ENCODE data around the gene ATCAY. TPM values are rescaled to one million over a fixed set of nuclear protein-coding genes. Genes with fewer than 3 reads are reported as not detected.
"Not testable (repeated sequence)": the region's sequence is repeated elsewhere in the genome, so short reads cannot be mapped to it uniquely, and the experiment has no call there.

ATCAY gene
- total RNA-seq, 1 experiment from 2014 or later = 0.06 TPM

GRCh38 chr19:3945838-3946237 lies 65.4 kb downstream of the ATCAY start:
- DNase-seq (ENCODE audit: low read depth) = peak; percentile 61

GRCh38 chr19:3947316-3947933 lies 66.9 kb downstream of the ATCAY start:
- DNase-seq (ENCODE audit: low read depth) = not testable (repeated sequence)

- DNase-seq (ENCODE audit: low read depth) = no peak
These were observed 68.8 kb downstream of the ATCAY start for GRCh38 chr19:3949294-3949693.

DNA sequence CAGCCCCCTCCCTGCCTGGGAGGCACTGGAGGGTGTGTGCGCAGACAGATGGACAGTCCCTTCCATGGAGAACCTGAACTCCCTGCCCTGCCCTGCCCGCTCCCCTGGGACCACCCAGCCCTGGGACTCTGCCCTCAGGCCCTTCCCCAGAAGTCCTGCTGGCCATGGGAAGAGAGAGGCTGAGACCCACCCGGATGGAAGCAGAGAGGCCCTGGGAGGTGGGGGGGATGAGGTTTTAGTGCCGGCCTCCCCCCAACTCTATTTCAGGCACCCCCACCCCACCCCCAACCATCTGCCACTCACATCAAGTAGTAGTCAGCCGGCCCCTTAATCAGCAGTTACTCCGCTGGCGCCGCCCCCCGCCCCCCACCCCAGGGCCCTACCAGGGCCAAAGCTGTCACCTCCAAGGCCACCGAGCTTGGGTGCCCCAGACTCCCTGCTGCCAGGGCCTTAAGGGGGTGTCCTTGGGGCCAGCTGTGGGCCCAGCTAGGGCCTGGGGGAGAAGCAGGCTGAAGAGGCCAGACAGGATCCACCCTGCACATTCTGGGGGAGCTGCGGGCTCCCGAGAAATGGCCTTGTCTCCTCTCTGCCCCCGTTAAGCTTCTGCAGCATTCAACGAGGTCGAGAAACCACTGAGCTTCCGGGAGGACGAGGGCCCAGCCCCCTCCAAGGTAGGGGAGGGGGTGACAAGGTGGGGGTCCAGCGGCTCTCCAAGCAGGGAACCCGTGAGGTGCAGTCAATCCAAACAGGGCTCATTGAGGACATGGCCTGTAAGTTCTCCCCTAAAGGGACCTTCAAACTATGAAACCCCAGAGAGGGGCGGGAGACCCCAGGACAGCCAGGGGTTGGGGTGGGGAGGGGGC lies 69.7 kb downstream of the ATCAY start:
- DNase-seq (ENCODE audit: low read depth) = no peak

DNA sequence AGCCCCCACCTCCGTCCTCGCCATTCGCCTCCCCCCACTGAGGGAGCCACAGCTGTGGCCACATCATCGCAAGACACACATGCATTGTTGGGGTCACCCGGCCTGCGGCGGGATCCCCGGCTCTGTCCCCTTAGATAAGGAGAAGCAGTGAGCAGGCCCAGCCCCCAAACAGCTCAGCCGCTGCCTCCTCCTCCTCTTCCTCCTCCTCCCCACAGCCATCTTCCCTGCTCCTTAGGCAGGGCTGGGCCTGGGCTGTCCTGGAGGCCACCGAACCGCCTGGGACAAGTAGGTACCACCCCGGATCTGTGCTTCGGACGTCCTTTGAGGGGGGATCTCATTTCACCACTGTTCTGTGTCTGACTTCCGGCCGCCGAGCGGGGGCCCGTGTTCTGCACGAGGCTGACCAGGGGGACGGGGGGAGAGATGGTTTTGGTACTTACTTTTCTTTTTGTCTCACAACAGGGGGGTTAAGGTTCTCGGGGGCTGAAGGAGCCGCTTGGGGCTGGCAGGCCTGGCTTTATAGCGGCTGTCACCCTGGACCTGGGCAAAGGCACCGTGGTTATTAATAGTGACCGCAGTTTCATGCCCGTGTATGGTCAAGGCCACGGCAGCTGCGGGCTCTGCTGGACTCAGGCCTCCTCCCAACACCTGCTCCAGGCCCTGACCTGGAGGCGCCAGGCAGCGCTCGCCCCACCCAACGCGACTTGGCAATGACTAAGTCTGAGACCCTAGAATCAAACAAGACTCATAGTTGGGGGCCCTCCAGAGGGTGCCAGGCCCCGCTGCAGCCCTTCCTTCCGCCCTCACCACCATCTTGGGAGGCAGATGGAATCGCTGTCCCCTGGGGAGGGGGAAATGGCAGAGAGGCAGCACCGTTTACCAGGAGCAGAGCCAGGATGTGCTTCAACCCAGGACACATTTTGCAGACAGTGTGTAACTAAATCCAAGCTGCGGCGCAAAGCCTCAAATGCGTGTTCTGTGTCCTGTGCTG lies 70.7 kb downstream of the ATCAY start:
- peak; percentile 80 for DNase-seq (ENCODE audit: low read depth)

GRCh38 chr19:3952755-3953276 lies 72.3 kb downstream of the ATCAY start:
- not testable (repeated sequence) for DNase-seq (ENCODE audit: low read depth)

DNA sequence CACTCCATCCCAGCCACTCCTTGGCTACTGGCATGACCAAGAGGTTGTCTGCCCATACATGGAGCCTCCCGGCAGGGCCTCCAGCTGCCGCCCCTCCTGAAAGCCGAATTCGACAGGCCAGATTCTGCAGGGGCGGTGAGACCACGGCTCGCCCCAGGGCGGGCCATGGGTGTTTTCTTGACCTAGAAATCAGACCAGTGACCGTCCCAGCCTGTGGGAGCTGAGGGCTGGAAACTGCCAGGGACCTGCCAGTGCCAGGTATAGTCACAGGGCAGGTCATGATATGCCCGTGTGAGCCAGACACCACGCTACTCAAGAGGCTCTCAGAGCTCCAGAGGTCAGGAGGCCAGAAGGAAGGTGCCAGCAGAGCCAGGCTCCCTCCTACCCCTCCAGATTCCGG lies 73.6 kb downstream of the ATCAY start:
- no peak for DNase-seq (ENCODE audit: low read depth)

- DNase-seq (ENCODE audit: low read depth) = not testable (repeated sequence)
These were observed 74.8 kb downstream of the ATCAY start for GRCh38 chr19:3955276-3955675.

GRCh38 chr19:3955688-3956087 lies 75.2 kb downstream of the ATCAY start:
- DNase-seq (ENCODE audit: low read depth) = no peak

DNA sequence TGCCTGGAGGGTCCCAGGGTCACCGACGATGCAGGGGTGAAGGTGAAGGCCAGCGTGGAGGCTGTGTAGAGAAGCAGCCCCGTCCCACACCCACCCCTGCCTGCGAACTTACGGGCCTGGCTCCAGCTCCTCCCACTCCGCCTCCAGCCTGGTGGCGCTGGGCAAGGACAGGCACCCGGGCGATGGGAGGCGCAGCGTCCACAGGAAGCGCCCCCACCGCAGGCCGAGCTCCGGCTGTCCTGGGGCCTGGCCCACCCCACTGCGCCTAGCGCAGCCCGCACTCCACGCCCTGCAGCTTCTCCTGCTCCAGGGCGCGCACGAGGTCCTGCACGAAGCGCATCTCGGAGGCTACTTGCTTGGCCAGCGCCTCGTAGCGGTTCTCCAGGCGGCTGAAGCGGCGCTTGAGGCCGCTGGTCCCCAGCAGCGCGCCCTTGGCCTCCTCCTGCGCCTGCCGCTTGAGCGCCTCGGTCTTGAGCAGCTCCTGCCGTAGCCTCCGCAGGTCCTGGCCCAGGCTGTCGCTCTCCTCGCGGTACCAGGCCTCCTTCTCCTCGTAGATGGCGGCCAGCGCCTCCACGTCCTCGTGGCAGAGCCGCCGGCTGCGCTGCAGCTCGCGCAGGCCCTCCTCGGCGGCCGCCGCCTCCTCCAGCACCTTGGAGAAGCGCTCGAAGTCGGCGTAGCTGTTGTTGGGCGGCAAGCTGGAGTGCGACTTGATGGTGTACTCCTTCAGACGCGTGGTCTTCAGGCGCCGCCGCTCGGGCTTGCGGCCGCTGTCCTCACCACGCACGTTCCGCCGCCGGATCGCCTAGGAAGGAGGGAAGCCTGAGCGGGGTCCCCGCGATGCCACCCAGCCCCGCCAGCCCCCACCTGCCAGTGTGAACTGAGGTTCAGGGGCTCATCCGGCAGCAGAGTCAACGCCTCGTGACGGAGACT lies 78.6 kb downstream of the ATCAY start:
- no peak for DNase-seq (ENCODE audit: low read depth)

- no peak for DNase-seq (ENCODE audit: low read depth)
These were observed 79.3 kb downstream of the ATCAY start for GRCh38 chr19:3959766-3960131.

DNA sequence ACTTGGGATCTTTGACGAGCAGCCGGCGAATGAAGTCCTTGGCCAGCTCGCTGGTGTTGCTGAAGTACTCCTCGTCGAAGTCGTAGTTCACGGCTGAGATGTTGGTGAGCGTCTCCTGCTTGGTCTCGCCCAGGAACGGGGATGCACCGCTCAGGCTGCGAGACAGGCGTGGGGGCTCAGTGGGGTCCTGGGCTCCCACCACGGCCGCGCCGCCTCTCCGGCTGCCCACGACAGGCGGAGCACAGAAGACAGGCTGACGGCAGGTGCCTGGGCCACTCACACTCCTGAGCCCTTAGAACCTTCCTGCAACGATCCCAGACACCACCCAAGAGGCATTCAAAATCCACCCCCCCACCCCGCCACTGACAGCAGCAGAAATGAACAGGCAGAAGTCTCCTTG lies 80.5 kb downstream of the ATCAY start:
- no peak for DNase-seq (ENCODE audit: low read depth)

DNA sequence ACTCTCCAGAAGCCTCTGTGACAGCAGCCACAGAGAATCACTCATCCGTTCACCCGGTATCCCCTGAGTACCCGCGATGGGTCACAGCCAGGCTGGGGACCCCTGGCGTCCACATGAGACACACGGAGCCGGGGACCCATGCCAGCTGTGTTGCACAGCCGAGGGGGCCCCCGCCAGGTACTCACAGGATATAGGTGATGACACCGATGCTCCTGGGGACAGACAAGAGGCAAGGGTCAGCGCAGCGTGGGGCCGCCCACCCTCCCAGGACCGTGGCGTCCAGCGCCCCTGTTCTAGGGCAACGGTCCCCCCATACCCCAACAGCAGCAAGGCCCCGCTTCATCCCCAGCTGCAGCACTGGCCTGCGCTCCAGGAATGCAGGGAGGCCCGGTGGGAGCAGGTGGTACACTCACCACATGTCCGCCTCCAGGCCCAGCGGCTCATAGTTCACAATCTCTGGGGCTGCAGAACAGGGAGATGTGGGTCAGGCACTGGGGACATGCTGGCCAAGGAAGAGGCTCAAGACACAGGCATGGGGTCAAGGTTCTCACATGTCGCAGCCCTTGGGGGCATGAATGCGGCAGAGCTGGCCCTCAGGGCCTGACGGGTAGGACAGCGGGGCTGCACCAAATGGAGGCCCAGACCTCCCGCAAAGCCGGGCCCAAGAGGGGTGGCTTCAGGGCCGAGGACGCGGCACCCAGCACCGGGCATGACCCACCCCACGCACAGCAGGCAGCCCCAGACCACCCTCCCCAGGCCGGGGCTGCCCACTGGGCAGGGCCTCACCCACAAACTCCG lies 83.2 kb downstream of the ATCAY start:
- DNase-seq (ENCODE audit: low read depth) = no peak

DNA sequence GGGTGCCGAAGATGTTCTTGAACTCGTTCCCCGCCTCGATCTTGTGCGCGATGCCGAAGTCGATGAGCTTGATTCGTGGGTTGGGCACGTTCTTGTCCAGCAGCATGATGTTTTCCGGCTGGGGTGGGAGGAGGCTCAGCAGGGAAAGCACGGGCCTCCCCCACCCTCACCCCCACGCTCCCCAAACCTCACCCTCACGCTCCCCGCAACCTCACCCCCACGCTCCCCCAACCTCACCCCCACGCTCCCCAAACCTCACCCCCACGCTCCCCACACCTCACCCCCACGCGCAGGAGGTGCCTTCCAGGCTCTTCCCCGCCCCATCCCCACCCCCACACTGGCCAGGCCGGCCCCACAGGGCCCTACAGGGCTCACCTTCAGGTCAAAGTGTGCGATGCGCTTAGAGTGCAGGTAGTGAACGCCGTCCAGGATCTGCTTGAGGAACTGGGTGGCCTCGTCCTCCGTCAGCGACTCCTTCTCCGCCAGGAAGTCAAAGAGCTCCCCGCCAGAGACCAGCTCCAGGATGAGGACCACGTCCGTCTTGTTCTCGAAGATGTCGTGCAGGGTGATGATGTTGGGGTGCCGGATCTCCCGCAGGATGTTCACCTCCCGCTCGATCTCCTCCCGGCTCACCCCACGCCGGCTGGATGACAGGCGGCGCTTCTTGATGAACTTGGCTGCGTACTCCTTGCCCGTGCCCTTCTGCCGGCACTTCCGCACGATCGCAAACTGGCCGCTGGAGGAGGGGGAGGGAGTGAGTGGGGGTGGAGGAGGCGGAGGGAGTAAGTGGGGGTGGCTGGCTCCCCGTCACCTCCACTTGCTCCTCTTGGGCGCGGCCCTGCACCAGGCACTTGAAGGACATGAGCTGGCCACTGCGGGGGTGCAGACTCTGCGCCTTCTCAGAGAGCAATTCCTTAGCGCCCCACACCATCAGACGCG lies 84.0 kb downstream of the ATCAY start:
- no peak for DNase-seq (ENCODE audit: low read depth)

GRCh38 chr19:3966051-3967017 lies 85.8 kb downstream of the ATCAY start:
- no peak for DNase-seq (ENCODE audit: low read depth)

DNA sequence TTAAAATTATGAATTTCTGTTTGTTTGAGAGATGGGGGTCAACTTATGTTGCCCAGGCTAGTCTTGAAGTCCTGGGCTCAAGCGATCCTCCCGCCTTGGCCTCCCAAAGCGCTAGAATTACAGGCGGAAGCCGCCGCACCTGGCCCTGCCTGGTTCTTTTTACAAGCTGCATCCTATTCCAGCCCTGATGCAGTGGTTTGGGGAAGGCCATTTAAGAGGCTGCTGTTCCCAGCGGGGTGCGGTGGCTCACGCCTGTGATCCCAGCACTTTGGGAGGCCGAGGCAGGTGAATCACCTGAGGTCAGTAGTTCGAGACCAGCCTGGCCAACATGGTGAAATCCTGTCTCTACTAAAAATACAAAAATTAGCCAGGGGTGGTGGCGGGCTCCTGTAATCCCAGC lies 87.5 kb downstream of the ATCAY start:
- DNase-seq (ENCODE audit: low read depth) = not testable (repeated sequence)

Data from LHCN-M2 (cell line).